HEK293T (cell line): ENCODE data around the gene PPARA.

ENCODE experiments used
- CTCF ChIA-PET: fragments of 350-600 bp; formaldehyde crosslinking; extraction: SDS; loops from one replicate; lab custom pipeline; 2021; ENCODE audit warnings: antibody characterized with exemption, inconsistent platforms; lab: Yijun Ruan, JAX
- POLR2A ChIA-PET: fragments of 350-600 bp; formaldehyde crosslinking; extraction: SDS; loops from one replicate; lab custom pipeline; 2020; ENCODE audit warnings: antibody characterized with exemption, inconsistent platforms; lab: Yijun Ruan, JAX
- DNase-seq: peaks from one replicate; pipeline ENCODE4 v3.0.0; 2012; ENCODE audit warnings: mixed read lengths; ENCODE audit errors: extremely low spot score
- ARNT ChIP-seq: fragments of 450-650 bp; IDR thresholded peaks from 2 replicates; pipeline ENCODE4 v1.6.1; 2017; ENCODE audit warnings: mild to moderate bottlenecking
- BHLHE40 ChIP-seq: fragments of 450-650 bp; IDR thresholded peaks from 2 replicates; pipeline ENCODE4 v1.6.1; 2016; ENCODE audit warnings: mild to moderate bottlenecking, moderate library complexity, borderline replicate concordance
- CTBP1 ChIP-seq: fragments of 450-650 bp; IDR thresholded peaks from 2 replicates; pipeline ENCODE4 v1.6.1; 2016; ENCODE audit warnings: borderline replicate concordance
- ELF4 ChIP-seq: fragments of 450-650 bp; IDR thresholded peaks from 2 replicates; pipeline ENCODE4 v1.6.1; 2017; ENCODE audit warnings: antibody characterized with exemption
- FOXA1 ChIP-seq: fragments of 450-650 bp; IDR thresholded peaks from 2 replicates; pipeline ENCODE4 v1.6.1; 2016; ENCODE audit warnings: mild to moderate bottlenecking
- FOXK2 ChIP-seq: fragments of 450-650 bp; IDR thresholded peaks from 2 replicates; pipeline ENCODE4 v1.6.1; 2016; ENCODE audit warnings: mild to moderate bottlenecking
- FOXM1 ChIP-seq: fragments of 450-650 bp; IDR thresholded peaks from 2 replicates; pipeline ENCODE4 v1.6.1; 2017; ENCODE audit warnings: mild to moderate bottlenecking, borderline replicate concordance
- HDGF ChIP-seq: fragments of 450-650 bp; IDR thresholded peaks from 2 replicates; pipeline ENCODE4 v1.6.1; 2017; ENCODE audit warnings: antibody characterized with exemption, borderline replicate concordance
- L3MBTL2 ChIP-seq: fragments of 450-650 bp; conservative IDR thresholded peaks from 2 replicates; pipeline ENCODE4 v1.6.1; 2016; ENCODE audit warnings: mild to moderate bottlenecking
- LEF1 ChIP-seq: fragments of 450-650 bp; IDR thresholded peaks from 2 replicates; pipeline ENCODE4 v1.6.1; 2017; ENCODE audit warnings: mild to moderate bottlenecking, borderline replicate concordance
- NFRKB ChIP-seq: fragments of 450-650 bp; IDR thresholded peaks from 2 replicates; pipeline ENCODE4 v1.6.1; 2016; ENCODE audit warnings: mild to moderate bottlenecking, moderate library complexity
- SP1 ChIP-seq: fragments of 450-650 bp; IDR thresholded peaks from 2 replicates; pipeline ENCODE4 v1.6.1; 2017
- SUZ12 ChIP-seq: fragments of 450-650 bp; IDR thresholded peaks from 2 replicates; pipeline ENCODE4 v1.6.1; 2016; ENCODE audit warnings: mild to moderate bottlenecking
- TARDBP ChIP-seq: fragments of 450-650 bp; IDR thresholded peaks from 2 replicates; pipeline ENCODE4 v1.6.1; 2016
- ZNF384 ChIP-seq: fragments of 450-650 bp; IDR thresholded peaks from 2 replicates; pipeline ENCODE4 v1.6.1; 2016
- TF ChIP-seq, protein P1 (sequence below): fragments of 450-650 bp; IDR thresholded peaks from 2 replicates; pipeline ENCODE4 v1.6.1; 2016

Gene PPARA

DNA sequence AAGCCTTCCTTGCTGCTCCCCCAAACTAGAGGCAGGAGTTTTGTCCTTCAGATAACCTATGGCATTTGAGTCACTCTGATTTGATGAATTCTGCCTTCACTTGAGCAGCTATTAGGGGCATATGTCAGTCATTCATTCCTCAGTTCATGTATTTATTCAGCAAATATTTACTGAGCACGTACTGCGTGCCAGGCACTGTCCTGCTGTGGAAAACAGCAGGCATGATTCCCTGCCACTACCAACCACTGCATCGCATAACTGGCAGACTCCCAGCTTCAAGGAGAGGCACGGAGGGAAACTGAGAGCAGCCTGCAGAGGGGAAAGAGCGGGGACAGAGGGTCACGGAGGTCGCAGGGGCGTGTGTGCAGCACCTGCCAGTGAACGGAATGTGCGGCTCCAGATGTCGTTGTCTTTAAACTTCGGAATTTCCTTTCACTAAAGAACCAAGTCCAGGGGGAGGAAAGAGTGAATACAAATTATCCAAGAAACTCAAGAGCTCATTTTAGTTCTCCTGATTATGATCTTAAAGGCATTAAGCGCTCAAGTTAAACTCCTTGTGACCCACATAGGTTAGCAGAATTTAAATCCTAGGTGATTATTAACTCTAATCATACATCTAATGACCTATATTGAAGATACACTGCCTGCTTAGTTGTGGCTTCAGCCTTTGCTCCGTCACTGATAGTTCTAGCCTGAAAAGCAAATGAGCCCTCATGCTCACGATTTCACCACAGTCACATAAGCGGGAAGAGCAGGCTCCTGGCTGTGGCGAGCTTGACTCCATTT, 12.6 kb downstream of the PPARA start:
- DNase-seq = no peak
- ChIA-PET POLR2A (no interaction called here), CTCF (no interaction called here)
- TF ChIP-seq TARDBP (no peak), ARNT (no peak), SP1 (no peak), CTBP1 (no peak), NFRKB (no peak), FOXK2 (no peak), SUZ12 (no peak), BHLHE40 (no peak)
- TF ChIP-seq, protein P1, sequence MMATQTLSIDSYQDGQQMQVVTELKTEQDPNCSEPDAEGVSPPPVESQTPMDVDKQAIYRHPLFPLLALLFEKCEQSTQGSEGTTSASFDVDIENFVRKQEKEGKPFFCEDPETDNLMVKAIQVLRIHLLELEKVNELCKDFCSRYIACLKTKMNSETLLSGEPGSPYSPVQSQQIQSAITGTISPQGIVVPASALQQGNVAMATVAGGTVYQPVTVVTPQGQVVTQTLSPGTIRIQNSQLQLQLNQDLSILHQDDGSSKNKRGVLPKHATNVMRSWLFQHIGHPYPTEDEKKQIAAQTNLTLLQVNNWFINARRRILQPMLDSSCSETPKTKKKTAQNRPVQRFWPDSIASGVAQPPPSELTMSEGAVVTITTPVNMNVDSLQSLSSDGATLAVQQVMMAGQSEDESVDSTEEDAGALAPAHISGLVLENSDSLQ = no peak

DNA sequence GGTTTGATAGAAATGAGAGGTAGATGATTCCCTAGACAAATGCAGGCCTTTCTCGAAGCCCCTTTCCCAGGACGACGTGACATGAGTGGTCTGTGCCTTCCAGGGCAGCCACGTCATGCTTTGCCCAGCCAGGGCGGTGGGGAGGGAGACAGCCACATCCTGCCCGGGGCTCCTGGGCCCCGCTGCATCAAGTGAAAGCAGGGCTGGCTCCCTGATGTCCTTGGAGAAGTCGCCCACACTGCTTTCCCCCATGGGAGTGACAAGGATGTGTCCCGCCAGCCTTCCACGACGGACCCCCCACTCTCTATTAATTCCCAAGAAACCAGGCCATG, 13.2 kb downstream of the PPARA start:
- ChIA-PET CTCF (no interaction called here), POLR2A (no interaction called here)
- no peak for TF ChIP-seq FOXA1
- TF ChIP-seq FOXM1 = no peak
- TF ChIP-seq, protein P1 = no peak
- TF ChIP-seq ARNT = no peak
- no peak for TF ChIP-seq CTBP1
- TF ChIP-seq L3MBTL2 = no peak
- TF ChIP-seq ELF4 = no peak
- no peak for TF ChIP-seq TARDBP
- no peak for TF ChIP-seq FOXK2
- TF ChIP-seq BHLHE40 = no peak
- no peak for TF ChIP-seq SUZ12
- TF ChIP-seq NFRKB = no peak
- TF ChIP-seq ZNF384 = no peak
- no peak for TF ChIP-seq HDGF
- TF ChIP-seq SP1 = no peak
- TF ChIP-seq LEF1 = no peak
- DNase-seq = no peak

DNA sequence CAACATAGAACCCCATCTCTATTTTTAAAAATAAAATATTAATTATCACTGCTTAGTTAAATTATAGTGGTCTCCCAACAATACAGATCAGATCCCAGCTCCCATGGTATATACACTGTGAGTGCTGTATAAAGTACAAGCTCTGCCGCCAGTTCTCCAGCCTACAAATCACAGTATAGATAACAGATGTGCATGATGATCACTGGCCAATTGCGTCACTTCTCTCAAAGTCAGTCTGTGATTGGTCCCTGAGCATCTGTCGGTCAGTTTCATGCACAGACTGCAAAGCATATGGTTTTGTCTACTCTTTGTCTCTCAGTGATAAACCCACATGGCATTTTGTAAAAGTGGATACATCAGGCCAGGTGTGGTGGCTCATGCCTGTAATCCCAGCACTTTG, 15.7 kb downstream of the PPARA start:
- DNase-seq = no peak
- ChIA-PET POLR2A (no interaction called here), CTCF (no interaction called here)
- no peak for TF ChIP-seq HDGF

DNA sequence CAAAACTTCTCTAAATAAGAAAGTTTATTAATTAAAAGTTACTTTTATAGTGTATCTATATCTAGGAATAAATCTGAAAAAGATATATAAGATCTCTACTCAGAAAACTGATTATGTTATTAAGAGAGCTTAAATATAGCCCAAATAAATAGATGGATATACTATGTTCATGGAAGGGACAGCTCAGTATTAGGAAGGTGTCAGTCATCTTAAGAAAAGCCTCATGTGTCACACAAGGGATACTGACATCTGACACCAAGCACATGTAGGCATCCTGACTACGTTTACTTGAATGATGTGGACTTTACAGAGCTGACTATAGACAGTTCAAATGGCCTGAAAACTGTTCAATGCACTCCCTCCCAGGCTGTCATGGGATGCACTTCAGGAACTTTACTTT, 19.3 kb downstream of the PPARA start:
- ChIA-PET CTCF (no interaction called here), POLR2A (no interaction called here)
- TF ChIP-seq LEF1 (no peak), FOXK2 (no peak), HDGF (no peak)
- TF ChIP-seq, protein P1 = peak; percentile 60; the same call in 1 of the 2 replicates
- DNase-seq = no peak

DNA sequence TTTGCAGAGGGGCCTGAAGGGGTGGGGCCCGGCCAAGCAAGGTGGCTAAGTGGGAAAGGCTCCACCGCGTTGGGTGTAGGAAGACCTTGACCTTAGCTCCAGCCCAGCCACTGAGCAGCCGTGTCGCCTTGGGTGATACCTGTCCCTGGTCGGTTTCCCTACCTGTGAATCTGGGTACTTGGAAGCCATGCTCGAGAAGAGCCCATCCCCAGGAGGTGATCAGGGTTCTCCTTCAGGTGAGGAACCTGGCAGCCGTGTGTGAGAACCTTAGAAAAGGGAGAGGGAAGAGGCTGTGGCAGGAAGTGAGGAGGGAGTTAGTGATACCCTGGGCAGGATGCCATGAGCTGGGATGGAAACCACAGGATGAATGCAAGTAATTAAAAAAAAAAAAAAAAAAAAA, 21.6 kb downstream of the PPARA start:
- no peak for DNase-seq
- POLR2A ChIA-PET = no interaction called here
- CTCF ChIA-PET = no interaction called here
- no peak for TF ChIP-seq LEF1
- no peak for TF ChIP-seq HDGF
- no peak for TF ChIP-seq SP1
- TF ChIP-seq SUZ12 = no peak
- TF ChIP-seq ELF4 = no peak
- TF ChIP-seq FOXM1 = no peak
- TF ChIP-seq, protein P1 = no peak
- no peak for TF ChIP-seq BHLHE40
- TF ChIP-seq L3MBTL2 = no peak
- TF ChIP-seq FOXK2 = no peak
- no peak for TF ChIP-seq ZNF384
- no peak for TF ChIP-seq NFRKB
- TF ChIP-seq CTBP1 = no peak
- no peak for TF ChIP-seq ARNT
- TF ChIP-seq FOXA1 = no peak
- no peak for TF ChIP-seq TARDBP

DNA sequence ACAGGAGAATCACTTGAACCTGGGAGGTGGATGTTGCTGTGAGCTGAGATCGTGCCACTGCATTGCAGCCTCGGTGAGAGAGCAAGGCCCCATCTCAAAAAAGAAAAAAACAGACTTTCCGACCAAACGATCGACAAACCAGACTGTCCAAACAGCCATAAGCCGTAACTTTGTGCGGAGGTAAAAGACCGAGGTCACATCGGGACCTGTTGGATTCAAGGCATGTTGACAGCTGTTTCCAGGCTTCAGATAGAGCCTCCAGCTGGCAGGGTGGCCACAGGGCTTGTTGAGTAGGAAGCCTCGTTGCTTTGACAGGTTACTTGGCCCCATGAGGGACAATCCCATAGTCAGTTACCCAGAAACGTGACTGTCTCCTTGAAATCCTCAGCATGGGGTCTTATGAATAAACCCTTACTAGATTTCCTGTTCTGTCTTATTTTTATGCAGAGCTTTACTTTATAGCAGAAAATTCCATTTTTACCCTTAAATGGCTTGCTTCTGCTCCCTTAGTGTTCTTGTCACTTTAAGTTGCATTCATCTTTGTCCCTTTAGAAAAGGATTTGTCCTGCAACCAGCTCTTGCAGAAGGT, 22.3 kb downstream of the PPARA start:
- ChIA-PET POLR2A (no interaction called here), CTCF (no interaction called here)
- DNase-seq = no peak
- TF ChIP-seq HDGF = no peak
- no peak for TF ChIP-seq LEF1
- TF ChIP-seq ARNT = no peak
- TF ChIP-seq L3MBTL2 = no peak
- no peak for TF ChIP-seq ELF4
- TF ChIP-seq, protein P1 = no peak
- TF ChIP-seq FOXA1 = no peak
- no peak for TF ChIP-seq TARDBP
- TF ChIP-seq CTBP1 = no peak
- TF ChIP-seq BHLHE40 = no peak
- TF ChIP-seq NFRKB = no peak
